A549 (cell line): ENCODE results near the gene SARS2.

Experiments
- EP300 ChIP-seq, 2 experiments: fragments of >200 bp; sonication (Bioruptor Twin); formaldehyde crosslinking; IDR thresholded peaks; 2 replicates in 1 of 2; 3 replicates in 1 of 2; pipeline ENCODE4 v1.6.1; 2016 to 2017
- FOSL2 ChIP-seq, 2 experiments: fragments of 450-650 bp in 1 of 2; fragments of >200 bp in 1 of 2; sonication (Bioruptor Twin) in 1 of 2; formaldehyde crosslinking; IDR thresholded peaks; 2 replicates each; pipeline versions ENCODE4 v1.5.0 to v1.6.1; 2016 to 2020; ENCODE audit warnings: mild to moderate bottlenecking in 1 of 2, moderate library complexity in 1 of 2
- JUN ChIP-seq, 2 experiments: fragments of >200 bp; sonication (Bioruptor Twin); formaldehyde crosslinking; IDR thresholded peaks; 2 replicates in 1 of 2; 3 replicates in 1 of 2; pipeline ENCODE4 v1.6.1; 2016 to 2017
- MAFK ChIP-seq: fragments of 450-650 bp; IDR thresholded peaks from 2 replicates; pipeline ENCODE4 v1.6.1; 2014; ENCODE audit not compliant: partially characterized antibody
- MAZ ChIP-seq: fragments of 150-350 bp; IDR thresholded peaks from 2 replicates; pipeline ENCODE4 v1.6.1; 2014; ENCODE audit warnings: antibody characterized with exemption, low read depth, low read length, borderline replicate concordance
- MYC ChIP-seq: IDR thresholded peaks from 2 replicates; pipeline ENCODE4 v1.6.1; 2012; ENCODE audit warnings: mild to moderate bottlenecking, inconsistent platforms, low read length, improper control_type of control experiment, borderline replicate concordance
- POLR2A ChIP-seq: IDR thresholded peaks from 2 replicates; pipeline ENCODE4 v1.6.1; 2012; ENCODE audit warnings: mild to moderate bottlenecking, low read length
- RAD21 ChIP-seq, 2 experiments: fragments of >200 bp in 1 of 2; sonication (Bioruptor Twin) in 1 of 2; formaldehyde crosslinking in 1 of 2; IDR thresholded peaks in 1 of 2; conservative IDR thresholded peaks in 1 of 2; 2 replicates in 1 of 2; 3 replicates in 1 of 2; pipeline ENCODE4 v1.6.1; 2012 to 2018; ENCODE audit warnings: inconsistent platforms in 1 of 2
- RFX5 ChIP-seq: fragments of 450-650 bp; IDR thresholded peaks from 2 replicates; pipeline ENCODE4 v1.7.1; 2014; ENCODE audit warnings: antibody characterized with exemption, mild to moderate bottlenecking, moderate library complexity
- TF ChIP-seq, protein P1 (sequence below): fragments of 200-600 bp; sonication (generic); IDR thresholded peaks from 2 replicates; pipeline ENCODE4 v1.6.1; 2016; ENCODE audit warnings: antibody characterized with exemption, mild to moderate bottlenecking, moderate library complexity
- TF ChIP-seq, protein P2 (sequence below): fragments of >200 bp; sonication (Bioruptor Twin); formaldehyde crosslinking; IDR thresholded peaks from 3 replicates; pipeline ENCODE4 v1.5.1; 2016
- TF ChIP-seq, protein P3 (sequence below): IDR thresholded peaks from 2 replicates; pipeline ENCODE4 v1.6.1; 2012

DNA sequence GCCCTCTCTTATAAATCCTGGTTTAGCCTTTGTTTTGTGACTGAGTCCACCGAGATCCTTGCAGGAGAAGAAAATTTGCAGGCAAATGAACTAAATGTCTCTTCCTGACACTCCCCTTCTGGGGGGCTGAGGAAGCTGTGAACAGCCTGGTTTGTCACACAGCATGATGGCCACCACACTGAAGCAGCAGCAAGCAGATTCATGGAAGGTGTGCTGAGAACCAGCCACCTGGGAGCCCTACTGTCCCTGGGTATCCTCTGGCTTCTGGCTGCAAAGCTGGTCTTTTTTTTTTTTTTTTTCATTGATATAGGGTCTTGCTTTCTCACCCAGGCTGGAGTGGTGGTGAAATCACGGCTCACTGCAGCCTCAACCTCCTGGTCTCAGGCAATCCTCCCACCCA is 11.4 kb upstream of the SARS2 start:
- TF ChIP-seq MYC (no peak), MAZ (no peak), FOSL2 (IDR thresholded peaks at IDR 0.05) (no peak), FOSL2 (CRISPR knock-in tag; IDR thresholded peaks at IDR 0.05) (no peak), RFX5 (no peak), POLR2A (no peak), RAD21 (conservative IDR thresholded peaks at IDR 0.05 in 1 of 2, IDR thresholded peaks at IDR 0.05 in 1 of 2) (no peak), MAFK (no peak), EP300 (IDR thresholded peaks at IDR 0.05) (no peak), JUN (IDR thresholded peaks at IDR 0.05) (no peak)
- TF ChIP-seq, protein P1, sequence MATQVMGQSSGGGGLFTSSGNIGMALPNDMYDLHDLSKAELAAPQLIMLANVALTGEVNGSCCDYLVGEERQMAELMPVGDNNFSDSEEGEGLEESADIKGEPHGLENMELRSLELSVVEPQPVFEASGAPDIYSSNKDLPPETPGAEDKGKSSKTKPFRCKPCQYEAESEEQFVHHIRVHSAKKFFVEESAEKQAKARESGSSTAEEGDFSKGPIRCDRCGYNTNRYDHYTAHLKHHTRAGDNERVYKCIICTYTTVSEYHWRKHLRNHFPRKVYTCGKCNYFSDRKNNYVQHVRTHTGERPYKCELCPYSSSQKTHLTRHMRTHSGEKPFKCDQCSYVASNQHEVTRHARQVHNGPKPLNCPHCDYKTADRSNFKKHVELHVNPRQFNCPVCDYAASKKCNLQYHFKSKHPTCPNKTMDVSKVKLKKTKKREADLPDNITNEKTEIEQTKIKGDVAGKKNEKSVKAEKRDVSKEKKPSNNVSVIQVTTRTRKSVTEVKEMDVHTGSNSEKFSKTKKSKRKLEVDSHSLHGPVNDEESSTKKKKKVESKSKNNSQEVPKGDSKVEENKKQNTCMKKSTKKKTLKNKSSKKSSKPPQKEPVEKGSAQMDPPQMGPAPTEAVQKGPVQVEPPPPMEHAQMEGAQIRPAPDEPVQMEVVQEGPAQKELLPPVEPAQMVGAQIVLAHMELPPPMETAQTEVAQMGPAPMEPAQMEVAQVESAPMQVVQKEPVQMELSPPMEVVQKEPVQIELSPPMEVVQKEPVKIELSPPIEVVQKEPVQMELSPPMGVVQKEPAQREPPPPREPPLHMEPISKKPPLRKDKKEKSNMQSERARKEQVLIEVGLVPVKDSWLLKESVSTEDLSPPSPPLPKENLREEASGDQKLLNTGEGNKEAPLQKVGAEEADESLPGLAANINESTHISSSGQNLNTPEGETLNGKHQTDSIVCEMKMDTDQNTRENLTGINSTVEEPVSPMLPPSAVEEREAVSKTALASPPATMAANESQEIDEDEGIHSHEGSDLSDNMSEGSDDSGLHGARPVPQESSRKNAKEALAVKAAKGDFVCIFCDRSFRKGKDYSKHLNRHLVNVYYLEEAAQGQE = no peak
- TF ChIP-seq, protein P2, sequence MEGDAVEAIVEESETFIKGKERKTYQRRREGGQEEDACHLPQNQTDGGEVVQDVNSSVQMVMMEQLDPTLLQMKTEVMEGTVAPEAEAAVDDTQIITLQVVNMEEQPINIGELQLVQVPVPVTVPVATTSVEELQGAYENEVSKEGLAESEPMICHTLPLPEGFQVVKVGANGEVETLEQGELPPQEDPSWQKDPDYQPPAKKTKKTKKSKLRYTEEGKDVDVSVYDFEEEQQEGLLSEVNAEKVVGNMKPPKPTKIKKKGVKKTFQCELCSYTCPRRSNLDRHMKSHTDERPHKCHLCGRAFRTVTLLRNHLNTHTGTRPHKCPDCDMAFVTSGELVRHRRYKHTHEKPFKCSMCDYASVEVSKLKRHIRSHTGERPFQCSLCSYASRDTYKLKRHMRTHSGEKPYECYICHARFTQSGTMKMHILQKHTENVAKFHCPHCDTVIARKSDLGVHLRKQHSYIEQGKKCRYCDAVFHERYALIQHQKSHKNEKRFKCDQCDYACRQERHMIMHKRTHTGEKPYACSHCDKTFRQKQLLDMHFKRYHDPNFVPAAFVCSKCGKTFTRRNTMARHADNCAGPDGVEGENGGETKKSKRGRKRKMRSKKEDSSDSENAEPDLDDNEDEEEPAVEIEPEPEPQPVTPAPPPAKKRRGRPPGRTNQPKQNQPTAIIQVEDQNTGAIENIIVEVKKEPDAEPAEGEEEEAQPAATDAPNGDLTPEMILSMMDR = no peak
- TF ChIP-seq, protein P3, sequence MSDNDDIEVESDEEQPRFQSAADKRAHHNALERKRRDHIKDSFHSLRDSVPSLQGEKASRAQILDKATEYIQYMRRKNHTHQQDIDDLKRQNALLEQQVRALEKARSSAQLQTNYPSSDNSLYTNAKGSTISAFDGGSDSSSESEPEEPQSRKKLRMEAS = no peak
